HFF-Myc (cell line): ENCODE measurements around the gene RAD21L1.

Source experiments
- DNase-seq: peaks from one replicate; pipeline ENCODE4 v3.0.0-alpha.2; 2011; ENCODE audit warnings: low read depth; ENCODE audit errors: extremely low read depth
- H3K4me3 ChIP-seq: replicated peaks from 2 replicates; pipeline ENCODE4 v1.5.1; 2011; ENCODE audit warnings: low read depth, mild to moderate bottlenecking, control low read depth, low read length
- TF ChIP-seq, protein P1 (sequence below): IDR thresholded peaks from 2 replicates; pipeline ENCODE4 v1.5.1; 2012; ENCODE audit warnings: mild to moderate bottlenecking, low read depth, low read length, control low read depth; ENCODE audit errors: missing control alignments

RAD21L1 gene

DNA sequence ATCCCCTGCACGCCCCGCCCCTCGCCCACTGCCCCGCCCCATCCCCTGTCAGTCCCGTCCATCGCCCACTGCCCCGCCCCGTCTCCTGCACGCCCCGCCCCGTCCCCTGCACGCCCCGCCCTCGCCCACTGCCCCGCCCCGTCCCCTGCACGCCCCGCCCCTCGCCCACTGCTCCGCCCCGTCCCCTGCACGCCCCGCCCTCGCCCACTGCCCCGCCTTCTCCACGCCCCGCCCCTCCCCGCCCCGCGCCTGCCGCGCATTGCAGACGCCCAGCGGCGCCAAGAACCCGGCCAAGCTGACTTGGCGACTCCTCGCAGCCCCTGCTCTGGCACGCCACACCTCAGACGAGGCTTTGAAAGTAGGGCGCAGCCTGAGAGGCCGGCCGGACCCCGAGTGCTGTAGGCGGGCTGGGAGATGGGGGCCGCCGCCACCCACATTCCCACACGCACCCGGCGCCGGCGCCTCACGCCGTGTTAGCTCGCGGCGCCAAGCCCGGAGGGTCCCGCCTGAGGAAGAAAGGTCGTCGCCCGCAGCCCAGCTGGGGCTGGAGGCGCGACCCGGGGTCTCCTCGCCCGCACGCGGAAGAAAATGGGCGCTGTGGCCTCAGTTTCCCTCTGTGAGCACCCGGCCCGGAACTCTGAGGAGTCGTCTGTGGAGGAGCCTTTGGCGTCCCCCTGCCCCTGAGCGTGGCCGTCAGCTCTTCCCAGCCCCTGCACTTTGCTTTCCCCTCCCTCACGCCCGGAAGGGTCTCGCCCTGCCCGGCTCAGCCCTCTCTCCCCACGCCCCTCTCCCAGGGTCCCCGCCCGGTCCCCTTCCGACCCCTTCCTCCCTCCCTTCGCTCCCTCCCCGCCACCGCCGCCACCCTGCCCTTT lies at the start of gene RAD21L1:
Gene RAD21L1 (plus strand): TSS at position 262 of the 872 bp plus-strand sequence. CDS start 2,410 bp downstream, outside the sequence.
- DNase-seq = no peak
- peak within 1 kb of the TSS; percentile 54 for H3K4me3 ChIP-seq
- TF ChIP-seq, protein P1, sequence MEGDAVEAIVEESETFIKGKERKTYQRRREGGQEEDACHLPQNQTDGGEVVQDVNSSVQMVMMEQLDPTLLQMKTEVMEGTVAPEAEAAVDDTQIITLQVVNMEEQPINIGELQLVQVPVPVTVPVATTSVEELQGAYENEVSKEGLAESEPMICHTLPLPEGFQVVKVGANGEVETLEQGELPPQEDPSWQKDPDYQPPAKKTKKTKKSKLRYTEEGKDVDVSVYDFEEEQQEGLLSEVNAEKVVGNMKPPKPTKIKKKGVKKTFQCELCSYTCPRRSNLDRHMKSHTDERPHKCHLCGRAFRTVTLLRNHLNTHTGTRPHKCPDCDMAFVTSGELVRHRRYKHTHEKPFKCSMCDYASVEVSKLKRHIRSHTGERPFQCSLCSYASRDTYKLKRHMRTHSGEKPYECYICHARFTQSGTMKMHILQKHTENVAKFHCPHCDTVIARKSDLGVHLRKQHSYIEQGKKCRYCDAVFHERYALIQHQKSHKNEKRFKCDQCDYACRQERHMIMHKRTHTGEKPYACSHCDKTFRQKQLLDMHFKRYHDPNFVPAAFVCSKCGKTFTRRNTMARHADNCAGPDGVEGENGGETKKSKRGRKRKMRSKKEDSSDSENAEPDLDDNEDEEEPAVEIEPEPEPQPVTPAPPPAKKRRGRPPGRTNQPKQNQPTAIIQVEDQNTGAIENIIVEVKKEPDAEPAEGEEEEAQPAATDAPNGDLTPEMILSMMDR = no peak

DNA sequence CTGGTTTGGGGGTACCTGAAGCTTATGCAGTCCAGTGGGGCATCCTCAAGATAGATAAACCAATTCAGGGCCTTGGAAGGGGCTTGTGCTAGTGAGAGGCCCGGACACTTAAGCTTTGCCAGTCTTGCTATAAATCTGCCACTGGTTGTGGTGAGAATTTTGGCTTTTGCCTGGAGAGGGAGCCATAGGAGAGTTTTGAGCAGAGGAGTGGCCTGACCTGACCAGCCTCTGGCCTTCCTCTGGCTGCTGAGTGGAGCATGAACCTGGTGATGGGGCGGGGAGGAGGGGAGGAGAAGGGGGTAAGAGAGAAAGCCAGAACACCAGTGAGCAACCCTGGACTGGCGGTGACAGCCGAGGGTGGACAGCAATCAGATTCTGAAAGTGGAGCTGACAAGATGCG lies 48.2 kb upstream of the RAD21L1 start:
- TF ChIP-seq, protein P1 = no peak
- H3K4me3 ChIP-seq = no peak overlapping the region
- DNase-seq = no peak

DNA sequence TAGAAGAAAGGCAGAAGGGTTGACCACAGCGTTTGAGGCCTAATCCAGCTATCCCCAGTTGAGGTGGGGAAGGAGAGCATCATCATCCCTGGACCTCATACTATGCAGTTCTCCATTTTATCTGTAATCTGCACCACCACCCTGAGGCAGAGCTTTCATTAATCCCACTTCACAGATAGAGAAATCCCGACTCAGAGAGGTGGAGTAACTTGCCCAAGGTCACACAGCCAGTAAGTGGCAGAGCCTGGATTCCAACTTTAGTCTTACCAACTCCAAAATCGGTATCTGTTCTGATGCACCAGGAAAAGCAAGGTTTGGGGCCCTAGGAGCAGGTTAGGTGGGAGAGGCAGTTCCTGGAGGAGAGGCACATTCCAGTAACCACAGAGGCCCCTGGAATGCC lies 47.7 kb upstream of the RAD21L1 start:
- TF ChIP-seq, protein P1 = no peak
- DNase-seq = no peak
- H3K4me3 ChIP-seq = no peak overlapping the region

DNA sequence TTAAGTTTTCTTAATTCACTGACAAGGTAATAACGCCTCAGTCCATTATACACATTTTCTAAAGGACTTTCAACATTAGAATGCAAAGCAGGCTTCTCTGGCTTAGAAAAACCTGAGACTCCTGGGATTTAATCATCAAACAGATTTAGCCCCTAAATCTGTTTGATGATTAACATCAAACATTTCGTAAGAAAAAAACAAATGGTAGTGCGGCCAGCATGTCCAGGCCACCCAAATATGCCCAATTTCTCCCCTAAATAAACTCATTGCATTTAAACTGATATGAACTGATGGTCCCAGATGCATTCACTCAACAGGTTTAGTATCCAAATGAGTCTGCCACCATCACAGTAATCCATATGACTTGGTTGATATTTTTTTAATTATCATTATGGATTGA lies 47.2 kb upstream of the RAD21L1 start:
- DNase-seq = no peak
- no peak overlapping the region for H3K4me3 ChIP-seq
- TF ChIP-seq, protein P1 = no peak

DNA sequence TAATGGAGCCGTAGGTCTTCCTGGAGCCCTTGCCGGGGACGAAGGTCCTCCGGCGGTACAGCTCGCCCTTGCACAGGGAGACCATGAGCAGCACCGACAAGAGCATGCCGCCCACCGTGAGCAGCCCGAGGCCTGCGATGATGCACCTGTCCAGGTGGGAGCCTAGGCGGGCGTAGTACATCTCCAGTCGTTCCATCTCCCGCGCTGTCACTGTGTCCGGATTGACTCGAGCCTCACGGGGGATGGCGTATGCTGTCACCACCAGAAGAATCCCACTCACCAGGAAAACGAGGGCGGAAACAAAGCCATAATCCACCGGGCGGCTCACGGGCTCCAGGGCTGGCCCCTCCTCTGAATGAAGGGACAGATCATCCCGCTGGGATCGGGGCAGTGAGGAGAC lies 44.9 kb upstream of the RAD21L1 start:
- TF ChIP-seq, protein P1 = no peak
- H3K4me3 ChIP-seq = no peak overlapping the region
- no peak for DNase-seq

DNA sequence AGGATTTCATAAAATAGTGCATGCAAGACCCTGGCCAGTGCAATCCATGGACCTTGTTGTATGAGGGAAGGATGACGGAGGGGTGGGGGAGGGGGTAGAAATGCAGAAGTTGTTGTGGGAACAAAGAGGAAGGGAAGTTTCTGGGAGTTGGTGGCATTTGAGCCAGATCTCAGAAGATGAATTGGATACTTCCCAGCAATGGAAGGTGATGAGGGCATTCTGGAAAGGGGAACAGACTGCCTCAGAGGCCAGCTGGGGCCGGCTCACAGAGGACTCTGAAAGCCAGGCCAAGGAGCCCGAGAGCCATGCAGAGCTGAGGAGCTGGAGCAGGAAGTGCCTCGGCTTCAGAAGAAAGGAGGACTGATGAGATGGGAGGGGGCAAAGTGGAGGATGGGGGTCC lies 43.7 kb upstream of the RAD21L1 start:
- TF ChIP-seq, protein P1 = no peak
- H3K4me3 ChIP-seq = no peak overlapping the region
- DNase-seq = no peak
